Measurements from ENCODE around the gene TAF4. TPM values are rescaled to one million over a fixed set of nuclear protein-coding genes. Genes with fewer than 3 reads are reported as not detected.
"Not testable (repeated sequence)": the region's sequence is repeated elsewhere in the genome, so short reads cannot be mapped to it uniquely, and the experiment has no call there.

Gene TAF4, protein sequence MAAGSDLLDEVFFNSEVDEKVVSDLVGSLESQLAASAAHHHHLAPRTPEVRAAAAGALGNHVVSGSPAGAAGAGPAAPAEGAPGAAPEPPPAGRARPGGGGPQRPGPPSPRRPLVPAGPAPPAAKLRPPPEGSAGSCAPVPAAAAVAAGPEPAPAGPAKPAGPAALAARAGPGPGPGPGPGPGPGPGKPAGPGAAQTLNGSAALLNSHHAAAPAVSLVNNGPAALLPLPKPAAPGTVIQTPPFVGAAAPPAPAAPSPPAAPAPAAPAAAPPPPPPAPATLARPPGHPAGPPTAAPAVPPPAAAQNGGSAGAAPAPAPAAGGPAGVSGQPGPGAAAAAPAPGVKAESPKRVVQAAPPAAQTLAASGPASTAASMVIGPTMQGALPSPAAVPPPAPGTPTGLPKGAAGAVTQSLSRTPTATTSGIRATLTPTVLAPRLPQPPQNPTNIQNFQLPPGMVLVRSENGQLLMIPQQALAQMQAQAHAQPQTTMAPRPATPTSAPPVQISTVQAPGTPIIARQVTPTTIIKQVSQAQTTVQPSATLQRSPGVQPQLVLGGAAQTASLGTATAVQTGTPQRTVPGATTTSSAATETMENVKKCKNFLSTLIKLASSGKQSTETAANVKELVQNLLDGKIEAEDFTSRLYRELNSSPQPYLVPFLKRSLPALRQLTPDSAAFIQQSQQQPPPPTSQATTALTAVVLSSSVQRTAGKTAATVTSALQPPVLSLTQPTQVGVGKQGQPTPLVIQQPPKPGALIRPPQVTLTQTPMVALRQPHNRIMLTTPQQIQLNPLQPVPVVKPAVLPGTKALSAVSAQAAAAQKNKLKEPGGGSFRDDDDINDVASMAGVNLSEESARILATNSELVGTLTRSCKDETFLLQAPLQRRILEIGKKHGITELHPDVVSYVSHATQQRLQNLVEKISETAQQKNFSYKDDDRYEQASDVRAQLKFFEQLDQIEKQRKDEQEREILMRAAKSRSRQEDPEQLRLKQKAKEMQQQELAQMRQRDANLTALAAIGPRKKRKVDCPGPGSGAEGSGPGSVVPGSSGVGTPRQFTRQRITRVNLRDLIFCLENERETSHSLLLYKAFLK
- 2.3 and 3.7 TPM in 2 replicates for total RNA-seq

DNA sequence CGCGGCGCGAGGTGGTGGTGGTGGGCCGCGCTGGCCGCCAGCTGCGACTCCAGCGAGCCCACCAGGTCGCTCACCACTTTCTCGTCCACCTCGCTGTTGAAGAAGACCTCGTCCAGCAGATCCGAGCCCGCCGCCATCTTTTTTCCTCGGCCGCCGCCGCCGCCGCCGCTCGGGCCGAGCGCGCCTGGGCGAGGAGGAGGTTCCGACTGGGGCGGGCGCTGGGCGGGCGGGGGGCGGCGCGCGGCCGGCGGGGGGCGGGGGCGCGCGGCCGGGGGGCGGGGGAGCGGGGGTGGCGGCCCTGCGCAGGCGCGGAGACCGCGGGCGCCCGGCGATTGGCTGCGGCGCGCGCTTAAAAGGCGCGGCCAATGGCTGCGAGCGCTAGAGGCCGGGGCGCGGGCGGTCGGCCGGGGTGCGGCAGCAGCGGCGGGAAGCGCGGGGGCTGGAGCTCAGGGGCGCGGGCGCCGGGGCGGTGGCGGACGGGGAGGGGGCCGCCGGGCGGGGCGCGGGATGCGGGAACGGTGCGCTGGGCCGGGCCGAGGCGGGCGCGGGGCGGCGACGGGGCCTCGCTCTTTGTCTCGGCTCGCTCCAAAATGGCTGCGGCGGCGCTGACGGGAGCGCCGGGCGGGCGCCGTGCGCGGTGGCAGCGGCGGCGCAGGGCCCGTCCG is at the start of gene TAF4:
TSS of gene TAF4 (minus strand) at position 208 of the 665 bp plus-strand sequence. CDS start at position 137, 71 bp downstream.
- DNase-seq (ENCODE audit: low read depth in 2 of 2), result peak; percentile 40 to 79

DNA sequence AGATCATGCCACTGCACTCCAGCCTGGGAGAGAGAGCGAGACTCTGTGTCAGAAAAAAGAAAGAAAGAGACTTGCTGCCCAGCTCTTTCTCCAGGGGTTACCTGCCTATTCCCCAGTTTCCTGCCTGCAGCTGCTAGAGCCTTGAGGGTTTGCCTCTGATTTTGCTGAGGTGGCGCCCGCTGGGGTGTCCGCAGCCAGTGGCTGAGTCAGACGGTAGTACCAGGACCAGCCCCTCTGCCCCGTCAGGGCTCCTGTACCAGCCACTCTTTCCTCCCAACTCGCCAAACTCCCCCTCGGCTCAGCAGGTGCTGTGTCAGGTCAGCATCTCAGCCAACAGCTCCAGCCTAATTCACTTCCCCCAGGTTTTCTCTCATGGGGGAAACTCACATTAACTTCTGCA is 49.2 kb upstream of the TAF4 start:
- DNase-seq (ENCODE audit: low read depth in 2 of 2), result no peak

DNA sequence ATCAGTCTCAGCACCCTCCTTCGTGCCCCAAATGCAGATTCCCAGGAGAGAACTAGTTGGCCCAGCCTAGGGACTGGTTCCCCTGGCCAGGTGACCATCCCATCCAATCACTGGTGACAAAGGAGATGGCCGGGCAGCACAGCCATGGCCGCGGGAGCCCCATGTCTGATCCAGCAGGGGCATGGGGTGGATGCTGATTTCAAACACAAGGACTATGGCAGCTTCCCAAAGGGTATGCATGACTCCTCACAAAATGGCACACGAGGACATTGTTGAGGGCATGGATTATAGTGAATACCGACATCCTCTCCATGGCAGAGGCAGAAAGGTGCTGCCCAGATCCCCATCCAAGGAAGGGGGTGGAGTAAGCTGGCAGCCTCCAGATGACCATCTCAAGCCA is 46.7 kb upstream of the TAF4 start:
- DNase-seq (ENCODE audit: low read depth in 2 of 2), result no peak

DNA sequence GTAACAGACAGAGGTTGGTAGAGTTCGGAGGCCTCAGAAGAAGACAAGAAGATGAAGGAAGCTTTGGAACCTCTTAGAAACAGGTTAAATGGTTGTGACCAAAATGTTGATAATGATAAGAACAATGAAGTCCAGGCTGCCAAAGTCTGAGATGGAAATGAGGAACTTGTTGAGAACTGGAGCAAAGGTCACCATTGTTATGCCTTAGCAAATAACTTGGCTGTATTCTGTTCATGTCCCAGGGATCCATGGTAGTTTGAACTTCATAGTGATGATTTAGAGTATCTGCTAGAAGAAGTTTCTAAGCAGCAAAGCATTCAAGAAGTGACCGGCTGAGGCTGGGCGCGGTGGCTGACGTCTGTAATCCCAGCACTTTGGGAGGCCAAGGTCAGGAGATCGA is 45.5 kb upstream of the TAF4 start:
- no peak for DNase-seq (ENCODE audit: low read depth in 2 of 2)

DNA sequence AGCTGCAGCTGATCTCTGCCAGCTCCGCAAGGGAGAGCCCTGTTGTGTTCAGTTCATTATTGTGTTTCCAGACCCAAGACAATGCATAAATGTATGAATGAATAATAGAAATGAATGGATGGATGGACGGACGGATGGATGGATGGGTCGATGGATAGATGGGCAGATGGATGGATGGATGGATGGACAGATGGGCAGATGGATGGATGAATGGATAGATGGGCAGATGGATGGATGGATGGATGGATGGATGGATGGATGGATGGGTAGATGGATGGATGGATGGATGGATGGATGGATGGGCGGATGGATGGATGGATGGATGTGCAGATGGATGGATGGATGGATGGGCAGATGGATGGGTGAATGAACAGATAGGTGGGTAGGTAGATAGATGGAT is 39.9 kb upstream of the TAF4 start:
- no peak for DNase-seq (ENCODE audit: low read depth in 2 of 2)

DNA sequence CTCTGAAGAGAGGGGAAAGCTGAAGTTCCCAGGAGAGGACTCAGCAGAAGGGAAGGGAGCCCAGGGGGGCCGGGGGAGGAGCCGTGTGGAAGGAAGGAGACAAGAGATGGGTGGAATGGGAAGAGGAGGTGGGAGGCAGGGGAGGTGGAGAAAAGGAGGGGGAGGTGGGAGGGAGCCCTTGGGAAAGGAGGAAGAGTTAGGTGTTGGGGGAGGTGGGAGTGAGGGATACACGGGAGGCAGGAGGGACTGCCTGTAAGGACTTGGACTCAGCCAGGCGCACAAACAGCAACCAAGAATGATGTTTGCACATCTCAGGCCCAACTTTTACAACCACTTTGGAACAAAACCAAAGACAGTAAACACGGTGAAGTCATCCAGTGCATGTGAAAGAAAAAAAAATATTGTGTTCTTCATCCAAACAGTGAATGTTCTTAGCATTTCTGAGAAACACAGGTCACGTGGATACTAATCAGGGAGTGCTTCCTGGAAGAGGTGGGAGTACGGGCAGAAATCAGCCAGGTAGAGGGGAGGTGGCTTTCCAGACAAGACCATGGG is 39.2 kb upstream of the TAF4 start:
- DNase-seq (ENCODE audit: low read depth in 2 of 2), result no peak

DNA sequence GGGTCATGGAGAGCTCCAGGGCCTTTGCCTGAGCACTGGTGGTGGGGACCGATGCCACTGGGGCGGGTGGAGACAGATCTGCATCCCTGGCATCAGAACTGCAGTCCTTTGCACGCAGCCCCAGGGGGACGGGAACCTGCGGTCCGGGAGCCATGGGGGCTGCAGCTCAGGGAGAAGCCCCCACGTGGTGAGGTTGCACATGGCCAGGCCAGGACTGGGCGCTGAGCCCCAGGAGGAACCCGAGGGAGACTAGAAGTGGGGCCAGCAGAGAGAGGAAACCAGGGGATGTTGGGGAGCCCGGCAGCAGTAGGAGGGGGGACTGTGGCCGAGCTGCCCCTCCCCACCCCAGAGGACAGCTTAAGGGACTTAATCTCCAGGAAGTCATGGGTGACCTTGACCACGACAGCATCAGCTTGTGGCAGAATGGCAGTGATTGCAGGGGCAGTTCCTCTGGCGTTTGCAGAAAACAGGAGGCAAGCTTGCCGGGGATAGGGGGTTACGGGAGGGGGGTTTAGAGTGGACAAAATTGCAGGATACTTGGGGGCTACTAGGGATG is 38.6 kb upstream of the TAF4 start:
- no peak for DNase-seq (ENCODE audit: low read depth in 2 of 2)

DNA sequence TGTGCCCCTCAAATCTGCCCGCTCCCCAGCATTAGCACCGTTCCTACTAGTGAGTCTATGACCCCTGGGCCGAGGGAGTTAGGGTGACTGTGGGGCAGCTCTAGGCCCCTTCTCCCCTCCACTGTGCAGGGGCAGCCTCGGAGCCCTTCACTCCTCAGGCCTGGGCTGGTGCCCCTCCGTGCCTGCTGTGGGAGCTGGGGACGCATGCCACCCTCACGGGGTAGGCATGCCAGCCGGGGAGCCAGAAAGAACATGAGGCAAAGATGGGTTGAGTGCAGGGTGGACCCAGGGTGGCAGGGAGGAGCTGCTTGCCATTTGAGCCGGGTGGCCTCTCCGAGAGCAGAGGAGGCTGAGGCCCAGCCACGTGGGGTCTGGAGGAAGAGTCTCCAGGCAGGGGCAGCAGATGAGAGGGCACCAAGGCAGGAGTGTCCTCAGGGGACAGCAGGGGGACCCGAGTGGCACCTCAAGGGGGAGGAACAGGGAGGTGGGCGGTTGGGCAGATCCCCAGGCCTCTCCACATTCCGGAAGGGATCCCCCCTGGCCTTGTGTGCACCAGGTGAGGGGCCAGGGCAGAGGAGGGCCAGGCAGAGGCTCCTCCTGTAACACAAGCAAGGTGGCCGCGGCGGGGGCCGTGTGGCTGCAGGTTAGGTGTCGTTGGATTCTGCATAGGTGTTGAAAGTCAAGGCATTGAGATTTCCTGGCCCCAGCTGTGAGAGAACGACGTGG is 38.0 kb upstream of the TAF4 start:
- no peak for DNase-seq (ENCODE audit: low read depth in 2 of 2)

DNA sequence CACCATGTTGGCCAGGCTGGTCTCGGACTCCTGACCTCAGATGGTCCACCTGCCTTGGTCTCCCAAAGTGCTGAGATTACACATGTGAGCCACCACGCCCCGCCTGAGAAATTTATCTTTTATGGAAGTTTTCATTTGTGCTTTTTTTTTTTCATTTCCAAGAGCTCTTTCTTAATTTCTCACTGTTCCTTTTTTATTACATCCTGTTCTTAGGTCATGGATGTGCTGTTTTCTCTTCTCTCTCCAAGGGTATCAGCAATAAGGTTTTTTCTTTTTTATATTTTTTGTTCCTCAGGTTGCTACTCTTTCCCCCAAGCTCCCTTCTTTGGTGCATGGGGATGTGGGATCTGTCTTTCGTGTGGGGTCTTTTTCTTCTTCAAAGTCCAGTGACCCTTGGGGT is 35.4 kb upstream of the TAF4 start:
- DNase-seq (ENCODE audit: low read depth in 2 of 2), result no peak

DNA sequence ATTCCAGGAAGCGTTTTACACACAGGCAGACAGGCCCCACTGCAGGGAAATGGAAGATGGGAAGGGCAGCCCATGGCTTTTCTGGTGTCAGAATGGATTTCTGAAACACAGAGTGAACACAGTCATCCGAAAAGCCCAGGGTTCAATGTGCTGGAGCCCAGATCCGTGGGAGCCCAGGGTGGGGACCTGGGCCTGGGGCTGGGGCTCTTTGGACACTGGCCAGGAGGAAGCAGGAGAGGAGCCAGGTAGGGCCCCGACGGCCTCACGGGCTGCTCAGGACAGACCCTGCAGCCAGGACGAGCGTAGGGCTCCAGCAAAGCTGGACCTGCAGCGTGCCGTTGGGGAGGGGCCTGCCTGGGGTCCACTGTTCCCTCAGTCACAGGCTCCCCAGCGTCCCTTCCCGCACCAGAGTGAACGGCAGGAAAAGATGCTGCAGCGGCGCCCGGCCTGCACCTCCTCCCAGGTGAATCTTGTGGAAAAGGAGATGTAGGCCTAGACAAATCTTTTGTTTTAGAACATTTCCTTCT is 32.3 kb upstream of the TAF4 start:
- no peak for DNase-seq (ENCODE audit: low read depth in 2 of 2)

DNA sequence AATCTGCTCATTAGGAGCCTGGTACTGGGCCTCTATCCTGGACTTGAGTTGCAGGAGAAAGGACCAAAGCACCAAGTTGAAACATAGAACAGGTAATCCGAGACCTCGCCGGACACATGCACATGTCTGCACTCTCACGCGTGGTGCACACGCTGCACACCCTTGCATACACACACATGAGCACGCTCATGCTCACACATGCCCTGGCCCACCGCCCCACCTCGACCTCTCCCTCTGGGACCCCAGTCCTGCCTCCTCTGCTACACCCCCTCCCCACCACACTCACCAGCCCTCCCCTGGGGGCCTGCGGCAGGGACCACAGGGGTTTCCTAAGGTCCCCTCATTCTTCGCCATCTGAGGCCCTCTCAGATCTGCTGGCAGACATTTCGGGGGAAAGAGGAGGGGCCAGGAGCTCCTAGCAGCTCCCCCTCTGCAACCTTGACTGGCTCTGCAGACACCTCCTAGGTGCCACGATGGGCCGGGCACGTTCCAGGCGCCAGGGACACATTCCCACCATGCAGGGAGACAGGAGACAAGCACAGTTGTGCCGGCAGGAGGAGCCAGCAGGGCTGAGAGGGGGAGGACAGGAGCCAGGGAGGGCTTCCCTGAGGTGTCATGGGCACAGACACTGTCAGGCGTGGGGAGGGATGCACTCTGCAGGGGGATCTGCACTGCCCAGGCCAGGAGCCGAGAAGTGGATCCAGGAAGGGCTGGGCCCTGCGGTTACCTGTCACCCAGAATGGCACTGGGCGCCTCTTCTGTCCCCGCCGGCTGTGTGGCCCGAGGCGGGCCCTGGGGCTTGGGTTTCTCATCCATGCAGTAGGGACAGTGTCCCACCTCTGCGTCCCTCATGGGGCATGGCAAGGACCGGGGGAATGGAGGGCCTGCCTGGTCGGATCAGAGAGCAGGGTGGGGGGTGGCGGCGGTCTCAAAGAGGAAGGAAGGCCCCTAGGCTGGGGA is 31.0 kb upstream of the TAF4 start:
- no peak for DNase-seq (ENCODE audit: low read depth in 2 of 2)

DNA sequence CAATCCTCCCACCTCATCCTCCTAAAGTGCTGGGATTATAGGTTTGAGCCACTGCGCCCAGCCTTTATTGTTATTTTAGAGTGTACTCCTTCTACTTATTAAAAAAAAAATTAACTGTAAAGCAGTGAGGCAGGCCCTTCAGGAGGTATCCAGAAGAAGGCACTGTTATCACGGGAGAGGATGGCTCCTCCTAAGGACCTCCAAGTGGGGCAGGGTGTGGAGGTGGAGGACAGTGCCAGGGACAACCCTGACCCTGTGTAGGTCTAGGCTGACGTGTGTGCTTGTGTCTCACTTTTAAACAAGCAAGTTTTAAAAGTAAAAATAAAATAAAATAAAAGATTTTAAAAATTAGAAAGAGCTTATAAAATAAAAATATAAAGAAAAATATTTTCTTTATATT is 23.7 kb upstream of the TAF4 start:
- DNase-seq (ENCODE audit: low read depth in 2 of 2), result no peak

DNA sequence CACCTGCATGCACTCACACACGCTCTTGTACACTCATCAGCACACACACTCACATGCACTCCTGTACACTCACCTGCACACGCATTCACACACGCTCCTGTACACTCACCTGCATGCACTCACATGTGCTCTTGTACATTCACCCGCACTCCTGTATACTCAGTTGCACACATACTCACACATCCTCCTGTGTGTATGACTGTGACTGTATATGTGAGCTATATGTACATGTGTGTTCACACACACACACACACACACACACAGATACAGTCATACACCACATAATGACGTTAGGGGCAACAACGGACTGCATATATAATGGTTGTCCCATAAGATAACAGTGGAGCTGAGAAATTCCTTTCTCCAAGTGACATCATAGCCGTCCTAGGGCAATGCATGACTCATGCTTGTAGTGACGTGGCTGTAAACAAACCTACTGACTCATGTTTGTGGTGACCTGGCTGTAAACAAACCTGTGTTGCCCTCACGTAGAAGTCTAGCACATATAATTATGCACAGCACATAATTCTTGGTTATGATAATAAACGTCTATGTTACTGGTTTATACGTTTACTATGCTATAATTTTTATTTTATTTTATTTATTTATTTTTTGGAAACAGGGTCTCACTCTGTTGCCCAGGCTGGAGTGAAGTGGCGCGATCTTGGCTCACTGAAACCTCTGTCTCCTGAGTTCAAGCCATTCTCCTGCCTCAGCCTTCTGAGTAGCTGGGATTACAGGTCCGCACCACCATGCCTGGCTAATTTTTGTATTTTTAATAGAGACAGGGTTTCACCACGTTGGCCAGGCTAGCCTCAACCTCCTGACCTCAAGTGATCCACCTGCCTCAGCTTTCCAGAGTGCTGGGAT is 22.8 kb upstream of the TAF4 start:
- peak in 1 of 2 donors; percentile 68 for DNase-seq (ENCODE audit: low read depth in 2 of 2)

DNA sequence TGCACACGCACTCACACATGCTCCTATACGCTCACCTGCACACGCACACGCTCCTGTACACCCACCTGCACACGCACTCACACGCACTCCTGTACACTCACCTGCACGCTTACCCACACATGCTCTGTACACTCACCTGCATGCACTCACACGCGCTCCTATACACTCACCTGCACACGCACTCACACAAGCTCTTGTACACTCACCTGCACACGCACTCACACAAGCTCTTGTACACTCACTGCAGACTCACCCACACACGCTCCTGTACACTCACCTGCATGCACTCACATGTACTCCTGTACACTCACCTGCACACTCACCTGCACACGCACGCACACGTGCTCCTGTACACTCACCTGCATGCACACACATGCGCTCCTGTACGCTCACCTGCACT is 22.0 kb upstream of the TAF4 start:
- no peak for DNase-seq (ENCODE audit: low read depth in 2 of 2)

DNA sequence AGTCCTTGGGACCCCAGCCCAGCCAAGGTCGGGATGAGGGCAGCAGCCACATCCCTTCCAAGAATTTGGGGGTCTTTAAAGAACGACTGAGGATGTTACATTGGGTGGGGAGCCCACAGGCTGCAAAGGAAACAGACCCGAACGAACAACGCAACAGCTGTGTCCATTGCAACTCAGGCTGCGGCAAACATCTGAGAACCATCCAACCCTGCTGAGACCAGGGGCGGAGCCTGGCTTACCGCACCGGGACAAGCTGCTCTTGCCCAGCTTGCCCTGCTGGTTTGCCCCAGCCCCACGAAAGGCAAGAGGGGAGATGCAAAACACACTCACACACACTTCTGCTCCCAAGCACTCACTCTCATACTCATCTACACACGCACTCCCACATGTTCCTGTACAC is 21.5 kb upstream of the TAF4 start:
- no peak for DNase-seq (ENCODE audit: low read depth in 2 of 2)

DNA sequence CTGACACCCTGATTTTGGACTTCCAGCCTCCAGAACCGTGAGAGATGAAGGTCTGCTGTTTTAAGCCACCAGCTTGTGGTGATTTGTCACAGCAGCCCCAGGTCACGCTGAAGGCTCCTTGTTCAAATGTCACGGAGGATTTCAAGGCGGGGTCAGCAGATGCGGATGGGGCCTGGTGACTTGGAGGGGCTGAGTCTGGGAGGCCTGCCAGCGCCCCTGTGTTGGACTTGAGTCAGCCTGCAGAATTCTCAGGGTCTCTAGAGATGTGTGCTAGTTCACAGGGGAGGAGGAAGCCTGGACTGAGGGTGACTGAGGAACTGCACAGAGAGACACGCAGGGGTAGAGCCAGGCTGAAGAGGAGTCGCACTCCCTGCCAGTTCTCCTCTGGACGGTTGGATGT is 19.5 kb upstream of the TAF4 start:
- DNase-seq (ENCODE audit: low read depth in 2 of 2), result no peak

DNA sequence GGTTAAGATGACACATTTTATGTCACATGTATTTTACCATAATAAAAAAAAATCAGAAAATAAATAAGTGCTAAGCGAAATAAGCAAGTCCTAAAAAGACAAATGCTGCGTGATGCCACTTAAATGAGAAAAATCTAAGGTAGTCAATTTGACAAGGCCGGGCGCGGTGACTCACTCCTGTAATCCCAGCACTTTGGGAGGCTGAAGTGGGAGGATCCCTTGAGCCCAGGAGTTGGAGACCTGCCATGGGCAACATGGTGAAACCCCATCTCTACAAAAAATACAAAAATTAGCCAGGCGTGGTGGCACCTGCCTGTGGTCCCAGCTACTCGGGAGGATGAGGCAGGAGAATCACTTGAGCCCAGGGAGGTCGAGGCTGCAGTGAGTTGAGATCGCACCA is 18.5 kb upstream of the TAF4 start:
- DNase-seq (ENCODE audit: low read depth in 2 of 2), result not testable (repeated sequence)

DNA sequence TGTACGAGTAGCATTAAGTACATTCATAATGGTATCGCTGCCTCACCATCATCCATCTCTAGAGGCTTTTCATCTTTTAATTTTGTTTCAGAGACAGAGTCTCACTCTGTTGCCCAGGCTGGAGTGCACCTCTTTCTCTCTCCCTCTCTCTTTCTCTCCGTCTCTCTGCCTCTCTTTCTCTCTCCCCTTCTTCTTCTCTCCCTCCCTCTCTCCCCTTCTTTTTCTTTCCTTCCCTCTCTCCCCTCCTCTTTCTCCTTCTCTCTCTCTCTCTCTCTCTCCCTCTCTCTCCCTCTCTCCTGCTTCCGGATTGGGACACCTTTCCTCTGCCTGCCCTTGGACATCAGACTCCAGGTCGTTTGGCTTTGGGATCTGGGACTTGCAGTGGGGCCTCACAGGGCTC is 17.6 kb upstream of the TAF4 start:
- DNase-seq (ENCODE audit: low read depth in 2 of 2), result no peak
